GM23248 (cell line): ENCODE measurements around the gene SLC10A7.

Experiments used
- EZH2 ChIP-seq: fragments of 200-600 bp; sonication (generic); IDR thresholded peaks from 2 replicates; pipeline ENCODE4 v1.6.1; 2018; ENCODE audit warnings: antibody characterized with exemption, mild to moderate bottlenecking; ENCODE audit not compliant: insufficient read depth, poor library complexity, severe bottlenecking
- EZH2phosphoT487 ChIP-seq: fragments of 200-600 bp; sonication (generic); IDR thresholded peaks from 2 replicates; pipeline ENCODE4 v1.6.1; 2018; ENCODE audit warnings: antibody characterized with exemption, moderate library complexity, mild to moderate bottlenecking, low read depth; ENCODE audit not compliant: insufficient read depth

GRCh38 chr4:146369446-146369845, 152.3 kb downstream of the SLC10A7 start:
- TF ChIP-seq EZH2 = no peak
- TF ChIP-seq EZH2phosphoT487 = no peak
